Stimulated activated CD4-positive, alpha-beta T cell treated with anti-CD3 and anti-CD28 coated beads, Interleukin-1b, Interleukin-23, amount 100 ng/mL, for 1 hour (primary cell): ENCODE results near the gene SLC35E2B.

Source experiments
- DNase-seq, 2 donors: peaks; one replicate each; pipeline ENCODE4 v3.0.0-alpha.2; 2020; ENCODE audit warnings: low read depth in 2 of 2

SLC35E2B gene

GRCh38 chr1:1624443-1625403 is 67.9 kb downstream of the SLC35E2B start:
- DNase-seq: no peak

- DNase-seq: no peak
Measured at GRCh38 chr1:1623631-1624442, 68.8 kb downstream of the SLC35E2B start.

GRCh38 chr1:1623181-1623630 is 69.4 kb downstream of the SLC35E2B start:
- no peak for DNase-seq

- DNase-seq: no peak
Measured at GRCh38 chr1:1622788-1623094, 69.9 kb downstream of the SLC35E2B start.

GRCh38 chr1:1622010-1622787 is 70.4 kb downstream of the SLC35E2B start:
- DNase-seq: no peak

GRCh38 chr1:1621173-1622009 is 71.2 kb downstream of the SLC35E2B start:
- DNase-seq: no peak

GRCh38 chr1:1620433-1621139 is 72.0 kb downstream of the SLC35E2B start:
- no peak for DNase-seq

GRCh38 chr1:1619917-1620361 is 72.7 kb downstream of the SLC35E2B start:
- DNase-seq: no peak

GRCh38 chr1:1618396-1619068 is 74.1 kb downstream of the SLC35E2B start:
- DNase-seq: no peak

- no peak for DNase-seq
Measured at GRCh38 chr1:1617925-1618324, 74.7 kb downstream of the SLC35E2B start.

- DNase-seq: no peak
Measured at GRCh38 chr1:1617516-1617915, 75.1 kb downstream of the SLC35E2B start.

GRCh38 chr1:1616838-1617237 is 75.8 kb downstream of the SLC35E2B start:
- no peak for DNase-seq

GRCh38 chr1:1616045-1616790 is 76.4 kb downstream of the SLC35E2B start:
- no peak for DNase-seq

- peak; percentile 93 to 98 for DNase-seq
Measured at GRCh38 chr1:1615256-1616044, 77.1 kb downstream of the SLC35E2B start, which contains the start of gene MIB2. MIB2 (plus strand) TSS chr1:1615500; CDS start chr1:1623453, 7,953 bp downstream.

- no peak for DNase-seq
Measured at GRCh38 chr1:1614954-1615255, 77.7 kb downstream of the SLC35E2B start.

GRCh38 chr1:1614204-1614953 is 78.2 kb downstream of the SLC35E2B start:
- DNase-seq: peak in 1 of 2 donors; percentile 33

- DNase-seq: no peak
Measured at GRCh38 chr1:1613509-1614082, 79.0 kb downstream of the SLC35E2B start.
